Measurements from ENCODE around the gene SLC4A7. TPM values are rescaled to one million over a fixed set of nuclear protein-coding genes. Genes with fewer than 3 reads are reported as not detected.
A peak's percentile ranks its signal among the peaks of the same experiment; 100 is the strongest.

SLC4A7 gene
- total RNA-seq, 2 donors from 2014 or later = 11.2 to 20.2 TPM

DNA sequence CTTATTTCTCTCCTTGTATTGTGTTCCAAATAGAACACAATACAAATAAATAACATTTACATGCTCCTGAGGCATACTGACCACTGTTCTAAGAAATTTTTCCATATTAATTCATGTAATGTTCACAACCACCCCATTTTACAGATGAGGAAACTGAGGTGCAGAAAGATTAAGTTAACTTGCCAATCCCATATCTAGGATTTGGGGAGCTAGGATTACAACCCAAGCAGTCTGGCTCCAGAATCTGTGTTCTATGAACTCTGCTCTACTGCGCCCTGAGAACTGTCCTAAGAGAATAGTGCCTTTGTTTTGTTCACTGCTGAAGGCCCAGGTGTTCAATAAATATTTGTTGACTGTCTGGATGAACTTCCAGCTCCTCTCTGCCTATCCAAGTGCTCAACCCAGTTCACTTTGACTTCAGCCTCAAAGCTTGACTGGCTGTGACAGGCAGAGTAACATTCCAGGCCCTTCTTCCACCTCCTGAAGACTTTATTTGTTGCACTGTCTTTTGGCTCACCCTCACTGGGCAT lies 118.1 kb downstream of the SLC4A7 start:
- Histone ChIP-seq H3K9ac (ENCODE audit: low read depth in 2 of 2, low read length in 2 of 2) (no peak overlapping the region), H3K36me3 (no peaks in the 10 kb centered on the region), H3K4me3 (no peak overlapping the region), H3K27me3 (no peaks in the 10 kb centered on the region), H3K4me1 (peaks cover 4% of the 10 kb centered on the region), H3K27ac (no peak overlapping the region), H3K9me3 (no peaks in the 10 kb centered on the region)
- intact Hi-C loops (cut with DNase I) = no loop called here
- TF ChIP-seq, protein P1, sequence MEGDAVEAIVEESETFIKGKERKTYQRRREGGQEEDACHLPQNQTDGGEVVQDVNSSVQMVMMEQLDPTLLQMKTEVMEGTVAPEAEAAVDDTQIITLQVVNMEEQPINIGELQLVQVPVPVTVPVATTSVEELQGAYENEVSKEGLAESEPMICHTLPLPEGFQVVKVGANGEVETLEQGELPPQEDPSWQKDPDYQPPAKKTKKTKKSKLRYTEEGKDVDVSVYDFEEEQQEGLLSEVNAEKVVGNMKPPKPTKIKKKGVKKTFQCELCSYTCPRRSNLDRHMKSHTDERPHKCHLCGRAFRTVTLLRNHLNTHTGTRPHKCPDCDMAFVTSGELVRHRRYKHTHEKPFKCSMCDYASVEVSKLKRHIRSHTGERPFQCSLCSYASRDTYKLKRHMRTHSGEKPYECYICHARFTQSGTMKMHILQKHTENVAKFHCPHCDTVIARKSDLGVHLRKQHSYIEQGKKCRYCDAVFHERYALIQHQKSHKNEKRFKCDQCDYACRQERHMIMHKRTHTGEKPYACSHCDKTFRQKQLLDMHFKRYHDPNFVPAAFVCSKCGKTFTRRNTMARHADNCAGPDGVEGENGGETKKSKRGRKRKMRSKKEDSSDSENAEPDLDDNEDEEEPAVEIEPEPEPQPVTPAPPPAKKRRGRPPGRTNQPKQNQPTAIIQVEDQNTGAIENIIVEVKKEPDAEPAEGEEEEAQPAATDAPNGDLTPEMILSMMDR (IDR thresholded peaks at IDR 0.05) = no peak
- no peak for DNase-seq

DNA sequence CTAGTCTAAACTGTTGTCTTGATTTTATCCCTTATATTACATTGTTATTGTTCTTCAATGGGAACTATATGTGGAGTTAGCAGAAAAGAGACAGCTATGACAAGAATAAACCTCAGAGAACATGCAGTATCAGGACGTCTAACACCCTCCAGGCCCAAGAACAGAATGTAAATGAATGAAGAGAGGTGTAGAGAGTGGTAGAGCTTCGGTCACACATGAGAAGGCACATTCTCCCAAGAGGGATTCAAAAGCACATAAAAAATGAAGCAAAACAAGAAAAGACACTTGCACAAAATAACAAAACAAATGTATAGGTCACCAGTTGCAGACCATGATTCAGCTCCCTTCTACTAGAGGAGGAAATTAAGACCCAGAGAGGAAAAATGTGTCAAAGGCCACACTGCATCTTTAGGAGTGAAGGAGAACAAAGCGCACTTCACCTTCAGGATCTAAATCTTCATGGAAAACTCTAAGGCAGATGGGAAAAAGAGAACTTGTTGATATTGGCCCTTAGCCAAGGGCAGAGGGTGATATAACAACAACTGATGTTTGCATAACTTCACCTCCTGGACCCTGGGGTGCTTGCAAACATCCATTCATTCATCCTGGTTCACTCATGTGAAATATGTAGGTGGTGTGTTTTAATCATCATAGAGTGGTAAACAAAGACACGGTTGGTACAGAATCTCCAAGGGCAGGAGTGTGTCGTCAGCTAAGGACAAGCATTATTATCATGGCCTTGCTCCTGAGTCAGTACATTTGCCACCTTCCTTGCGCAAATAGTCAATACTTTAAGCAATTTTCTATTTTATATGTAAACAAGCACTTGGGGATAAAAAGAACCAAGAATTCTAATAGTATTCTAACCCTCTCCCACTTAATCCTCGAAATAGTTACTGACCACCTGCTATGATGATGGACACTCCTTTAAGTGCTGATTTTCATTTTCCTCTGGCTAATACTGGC lies 123.8 kb downstream of the SLC4A7 start:
- peak overlapping the region; percentile 71 for H3K27ac ChIP-seq
- peaks cover 19% of the 10 kb centered on the region for H3K4me1 ChIP-seq
- intact Hi-C loops (cut with DNase I) = no loop called here
- H3K36me3 ChIP-seq = no peaks in the 10 kb centered on the region
- no peaks in the 10 kb centered on the region for H3K27me3 ChIP-seq
- TF ChIP-seq, protein P1 (IDR thresholded peaks at IDR 0.05) = no peak
- H3K4me3 ChIP-seq = no peak overlapping the region
- H3K9me3 ChIP-seq = no peaks in the 10 kb centered on the region
- H3K9ac ChIP-seq (ENCODE audit: low read depth in 2 of 2, low read length in 2 of 2) = no peak overlapping the region
- DNase-seq = peak; percentile 68

DNA sequence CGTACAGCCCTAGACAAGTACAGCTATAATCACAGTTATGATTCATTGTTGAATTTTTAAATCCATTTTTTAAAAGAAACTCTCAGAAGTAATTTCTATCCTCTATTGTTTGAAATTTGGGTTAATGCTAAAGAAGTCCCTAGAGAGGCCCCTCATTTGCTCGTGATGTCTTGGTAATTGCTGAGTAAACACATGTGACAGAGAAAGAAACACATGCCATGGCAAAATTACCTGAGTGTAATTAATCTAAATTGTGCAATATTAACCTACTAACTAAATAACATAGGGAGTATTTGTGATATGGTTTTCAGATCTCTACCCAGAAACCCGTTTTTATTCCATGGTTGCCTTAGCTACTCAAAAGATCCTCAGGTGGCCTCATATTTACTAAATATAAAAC lies 125.8 kb downstream of the SLC4A7 start:
- Histone ChIP-seq H3K36me3 (no peaks in the 10 kb centered on the region), H3K27ac (peak overlapping the region; percentile 8), H3K27me3 (no peaks in the 10 kb centered on the region), H3K9me3 (no peaks in the 10 kb centered on the region), H3K4me1 (peaks cover 19% of the 10 kb centered on the region), H3K4me3 (no peak overlapping the region), H3K9ac (ENCODE audit: low read depth in 2 of 2, low read length in 2 of 2) (no peak overlapping the region)
- TF ChIP-seq, protein P1 (IDR thresholded peaks at IDR 0.05) = no peak
- intact Hi-C loops (cut with DNase I) = no loop called here
- no peak for DNase-seq

DNA sequence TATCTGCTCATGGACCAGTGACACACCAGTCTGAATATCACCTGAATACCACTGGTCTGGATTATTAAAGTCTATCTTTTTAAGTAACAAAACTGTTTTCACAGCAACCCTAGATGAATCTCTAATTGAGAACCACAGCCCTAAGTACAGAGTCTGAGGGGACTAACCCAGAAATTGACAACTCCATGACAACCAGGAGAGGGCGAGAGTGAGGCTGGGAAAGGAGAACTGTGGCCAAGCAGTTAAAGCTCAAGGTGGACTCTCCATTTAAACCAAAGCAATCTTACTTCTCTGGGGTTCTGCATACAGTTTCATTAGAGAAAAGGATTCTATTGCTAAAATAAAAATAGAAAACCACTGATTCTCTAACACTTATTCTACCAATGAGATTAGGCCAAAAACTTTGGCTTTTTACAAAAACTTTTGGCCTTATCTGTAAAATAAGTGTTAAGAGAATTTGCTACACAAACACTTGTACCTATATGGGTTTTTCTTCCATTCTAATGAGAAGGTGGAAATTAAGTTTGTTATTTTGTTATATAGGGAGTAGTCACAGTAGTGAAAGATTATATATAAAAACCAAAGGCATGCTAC lies 126.4 kb downstream of the SLC4A7 start:
- Histone ChIP-seq H3K27me3 (no peaks in the 10 kb centered on the region), H3K27ac (no peak overlapping the region), H3K9ac (ENCODE audit: low read depth in 2 of 2, low read length in 2 of 2) (no peak overlapping the region), H3K36me3 (no peaks in the 10 kb centered on the region), H3K9me3 (no peaks in the 10 kb centered on the region), H3K4me1 (peaks cover 19% of the 10 kb centered on the region), H3K4me3 (no peak overlapping the region)
- peak; percentile 74 for DNase-seq
- TF ChIP-seq, protein P1 (IDR thresholded peaks at IDR 0.05) = peak; percentile 51
- intact Hi-C loops (cut with DNase I) = no loop called here

DNA sequence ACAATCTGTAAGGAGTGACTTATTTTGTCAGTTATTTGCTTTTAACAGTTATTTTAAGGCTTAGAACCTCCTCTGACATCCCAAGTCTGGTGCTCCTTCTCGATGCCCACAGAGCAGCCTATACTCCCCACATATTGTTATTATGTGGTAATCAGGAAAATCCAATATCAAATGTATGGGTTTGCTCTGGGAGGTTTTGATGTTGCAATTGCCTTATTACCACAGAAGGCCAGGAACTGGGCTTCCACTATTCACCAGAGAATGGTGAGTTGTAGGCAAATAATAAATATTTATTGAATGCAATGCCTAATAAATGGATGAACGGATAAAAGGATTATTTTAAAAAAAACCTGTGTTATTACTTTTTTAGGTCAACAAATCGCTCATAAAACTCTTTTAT lies 127.2 kb downstream of the SLC4A7 start:
- H3K27me3 ChIP-seq = no peaks in the 10 kb centered on the region
- TF ChIP-seq, protein P1 (IDR thresholded peaks at IDR 0.05) = no peak
- H3K27ac ChIP-seq = no peak overlapping the region
- intact Hi-C loops (cut with DNase I) = no loop called here
- no peaks in the 10 kb centered on the region for H3K36me3 ChIP-seq
- peaks cover 19% of the 10 kb centered on the region for H3K4me1 ChIP-seq
- DNase-seq = no peak
- H3K9ac ChIP-seq (ENCODE audit: low read depth in 2 of 2, low read length in 2 of 2) = no peak overlapping the region
- no peaks in the 10 kb centered on the region for H3K9me3 ChIP-seq
- H3K4me3 ChIP-seq = no peak overlapping the region

Measured in colonic mucosa (tissue), 4 donors.